Activated gamma-delta T cell treated with Interleukin-2 at 50 U/mL for 16 hours (primary cell): ENCODE results near the gene ZNF526.
A peak's percentile ranks its signal among the peaks of the same experiment; 100 is the strongest.
"Not testable (repeated sequence)": the region's sequence is repeated elsewhere in the genome, so short reads cannot be mapped to it uniquely, and the experiment has no call there.

Experiments
- DNase-seq: peaks from one replicate; pipeline ENCODE4 v3.0.0-alpha.2; 2020

The ZNF526 gene

DNA sequence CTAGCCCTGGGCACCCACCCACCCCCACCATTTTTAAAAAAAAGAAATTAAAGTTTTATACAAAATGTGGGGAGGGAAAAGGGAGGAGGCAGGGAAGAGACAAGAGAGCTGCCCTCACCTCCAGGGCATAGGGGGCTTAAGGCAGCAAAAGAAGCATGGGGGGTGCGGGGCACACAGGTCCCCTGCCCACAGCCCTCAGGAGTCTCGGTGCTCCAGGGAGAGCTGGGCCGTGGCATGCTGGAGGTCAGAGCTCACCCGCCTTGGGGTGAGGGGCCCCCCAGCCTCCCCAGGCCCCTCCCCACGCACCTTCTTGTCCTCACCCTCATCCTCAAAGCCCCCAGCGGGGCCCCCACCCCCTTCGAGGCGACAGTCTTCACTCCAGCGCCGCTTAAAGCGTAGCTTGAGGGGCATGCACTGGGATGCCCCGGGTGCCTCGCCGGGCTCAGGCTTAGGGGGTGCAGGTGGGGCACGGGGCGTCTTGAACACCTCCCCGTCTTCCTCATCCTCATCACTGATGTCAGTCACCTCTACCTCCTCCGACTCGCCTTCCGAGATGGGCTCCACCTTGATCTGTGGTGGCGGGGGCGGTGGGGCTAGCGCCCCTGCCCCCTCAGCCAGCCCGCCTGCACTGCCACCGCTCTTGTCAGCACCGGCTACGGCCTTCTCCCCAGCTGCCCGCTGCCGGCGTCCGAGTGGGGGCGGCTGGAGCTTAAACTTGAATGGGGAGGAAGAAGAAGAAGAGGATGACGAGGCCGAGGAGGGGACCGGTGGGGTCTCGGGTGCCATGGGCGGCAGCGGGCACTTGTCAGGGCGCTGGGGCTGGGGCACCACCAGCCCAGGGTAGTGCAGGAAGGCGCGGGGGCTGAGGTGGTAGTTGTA lies 28.4 kb downstream of the ZNF526 start:
- DNase-seq: no peak

DNA sequence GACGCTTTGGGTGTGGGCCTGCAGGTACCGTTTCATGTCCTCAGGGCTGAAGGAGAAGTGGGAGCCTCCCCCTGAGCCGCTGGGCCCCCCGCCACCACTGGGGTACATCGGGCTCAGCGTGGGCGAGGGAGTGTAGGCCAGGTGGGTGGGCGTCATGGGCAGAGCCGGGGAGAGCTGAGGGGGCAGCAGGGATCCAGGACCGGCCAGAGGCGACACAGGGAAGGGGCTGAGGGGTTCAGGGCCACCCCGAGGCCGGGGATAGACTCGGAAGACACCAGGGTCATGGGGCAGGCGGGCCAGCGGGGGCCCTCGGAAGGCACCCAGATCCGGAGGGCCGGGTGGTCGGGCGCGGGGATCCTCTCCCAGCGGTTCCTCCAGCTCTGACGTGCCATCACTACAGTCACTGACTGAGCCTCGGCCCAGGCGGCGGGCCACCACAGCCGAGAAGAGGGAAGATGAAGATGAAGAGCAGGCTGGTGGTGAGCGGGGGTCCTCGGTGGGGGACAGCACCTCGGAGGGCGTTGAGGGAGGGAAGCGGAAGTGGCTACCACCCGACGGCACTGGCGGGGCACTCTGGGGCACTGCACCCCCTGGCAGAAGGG lies 29.1 kb downstream of the ZNF526 start:
- DNase-seq: no peak

DNA sequence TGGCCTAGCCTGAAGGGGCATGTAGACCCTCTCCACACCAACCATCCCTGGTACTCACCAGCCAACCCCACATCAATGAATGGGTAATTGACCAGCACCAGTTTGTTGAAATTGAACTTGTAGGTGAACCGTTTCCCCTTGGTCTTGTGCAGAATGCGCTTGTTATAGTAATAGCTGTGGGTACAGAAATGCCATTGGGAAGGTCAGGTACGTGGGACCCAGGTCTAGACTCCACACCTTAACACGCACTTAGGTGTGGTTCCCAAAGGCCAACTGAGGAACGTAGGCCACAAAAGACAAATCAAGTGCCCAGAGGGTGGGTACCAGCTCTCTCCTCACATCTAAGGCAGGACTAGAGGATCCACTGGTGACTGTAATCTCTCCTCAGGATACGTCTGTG lies 29.7 kb downstream of the ZNF526 start:
- DNase-seq: no peak

DNA sequence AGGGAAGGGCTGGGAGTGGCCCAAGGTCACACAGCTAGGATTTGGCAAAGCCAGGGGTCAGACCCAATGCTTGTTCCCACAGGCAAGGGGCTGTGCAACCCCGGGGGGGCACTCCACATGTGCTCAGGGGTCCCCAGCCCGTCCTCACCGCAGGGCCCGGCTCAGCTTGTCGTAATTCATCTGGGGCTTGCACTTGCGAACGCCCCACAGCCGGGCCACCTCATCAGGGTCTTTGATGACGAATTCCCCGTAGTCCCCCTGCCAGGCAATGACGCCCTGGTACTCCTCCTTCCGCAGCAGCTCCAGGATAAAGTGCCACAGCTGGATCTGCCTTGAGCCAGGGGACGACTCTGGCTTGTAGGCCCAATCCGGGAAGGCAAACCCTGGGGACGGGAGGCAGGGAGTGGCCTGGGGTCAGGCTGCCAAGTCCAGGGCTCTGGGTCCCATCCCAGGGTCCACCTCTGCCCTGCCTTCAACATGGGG lies 30.1 kb downstream of the ZNF526 start:
- no peak for DNase-seq

DNA sequence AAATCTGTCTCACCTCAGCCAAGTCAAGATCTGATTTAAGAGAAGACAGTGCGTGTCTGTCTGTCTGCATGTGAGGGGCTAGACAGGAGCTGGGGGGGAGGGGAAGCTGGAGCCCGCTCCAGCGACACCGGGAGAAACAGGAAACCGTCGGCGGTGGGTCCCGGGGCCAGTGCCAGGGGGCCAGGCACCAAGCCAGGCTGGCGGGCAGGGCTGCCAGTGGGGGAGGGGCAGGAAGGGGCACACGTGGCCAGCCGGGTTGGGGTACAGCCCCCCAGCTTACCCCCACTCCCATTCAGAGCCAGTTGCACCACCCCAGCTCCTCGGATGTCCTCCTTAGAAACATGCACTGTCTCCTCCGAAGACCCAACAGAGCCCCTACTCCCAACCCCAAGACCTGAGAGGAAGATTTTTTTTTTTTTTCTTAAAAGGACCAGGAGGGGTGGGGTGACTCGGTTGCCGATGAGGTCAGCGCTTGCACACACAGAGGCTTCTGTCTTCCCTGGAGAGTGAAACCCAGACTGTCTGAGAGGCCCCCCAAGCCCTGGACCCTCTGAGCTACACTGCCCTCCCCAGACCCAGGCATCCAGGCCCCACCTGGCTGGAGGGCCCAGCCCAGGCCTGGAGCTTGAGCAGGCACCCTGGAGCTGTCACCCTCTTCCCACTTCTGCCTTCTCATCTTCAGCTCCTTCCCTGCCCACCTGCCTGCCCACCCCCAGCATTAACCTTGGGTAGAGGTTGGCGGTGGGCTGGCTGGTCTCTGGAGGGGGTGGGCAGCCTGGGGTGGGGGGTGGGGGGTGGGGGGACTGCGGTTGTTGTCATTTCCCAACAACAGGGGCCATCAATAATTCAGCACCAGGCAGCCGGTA lies 30.8 kb downstream of the ZNF526 start:
- no peak for DNase-seq

DNA sequence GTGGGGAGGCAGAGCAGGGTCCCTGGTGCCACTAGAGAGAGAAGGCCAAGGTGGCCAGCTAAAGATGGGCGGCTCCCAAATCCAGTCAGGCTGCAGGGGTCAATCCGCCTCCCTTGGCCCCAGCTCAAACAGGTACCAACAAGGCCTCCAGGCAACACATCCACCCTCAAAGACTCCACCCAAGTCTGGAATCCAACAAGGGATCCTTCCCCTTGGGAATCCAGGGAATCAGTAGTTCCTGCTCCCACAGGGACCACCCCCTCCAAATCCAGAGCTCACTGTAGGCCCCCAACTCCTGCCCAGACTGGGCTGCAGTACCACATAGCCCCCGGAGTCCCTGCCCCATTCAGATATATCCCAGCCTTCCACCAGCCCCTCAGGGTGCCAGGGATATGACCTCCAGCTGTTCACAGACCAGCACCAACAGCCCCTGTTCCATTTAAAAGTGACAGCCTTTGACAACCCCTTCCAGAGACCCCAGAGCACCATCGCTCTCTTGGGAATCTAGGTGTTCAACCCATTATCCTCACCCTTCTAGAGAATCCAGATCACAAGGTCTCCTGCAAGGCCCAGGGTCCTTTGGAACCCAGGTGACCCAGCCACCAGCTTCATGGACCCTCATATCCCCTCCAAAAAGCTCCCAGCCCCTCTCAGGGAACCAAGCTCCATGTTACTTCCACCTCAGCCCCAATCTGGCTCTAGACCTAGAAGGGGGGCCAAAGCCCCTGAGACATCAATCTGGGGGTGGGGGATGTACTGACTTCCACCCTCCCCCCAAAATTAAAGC lies 31.7 kb downstream of the ZNF526 start:
- no peak for DNase-seq

DNA sequence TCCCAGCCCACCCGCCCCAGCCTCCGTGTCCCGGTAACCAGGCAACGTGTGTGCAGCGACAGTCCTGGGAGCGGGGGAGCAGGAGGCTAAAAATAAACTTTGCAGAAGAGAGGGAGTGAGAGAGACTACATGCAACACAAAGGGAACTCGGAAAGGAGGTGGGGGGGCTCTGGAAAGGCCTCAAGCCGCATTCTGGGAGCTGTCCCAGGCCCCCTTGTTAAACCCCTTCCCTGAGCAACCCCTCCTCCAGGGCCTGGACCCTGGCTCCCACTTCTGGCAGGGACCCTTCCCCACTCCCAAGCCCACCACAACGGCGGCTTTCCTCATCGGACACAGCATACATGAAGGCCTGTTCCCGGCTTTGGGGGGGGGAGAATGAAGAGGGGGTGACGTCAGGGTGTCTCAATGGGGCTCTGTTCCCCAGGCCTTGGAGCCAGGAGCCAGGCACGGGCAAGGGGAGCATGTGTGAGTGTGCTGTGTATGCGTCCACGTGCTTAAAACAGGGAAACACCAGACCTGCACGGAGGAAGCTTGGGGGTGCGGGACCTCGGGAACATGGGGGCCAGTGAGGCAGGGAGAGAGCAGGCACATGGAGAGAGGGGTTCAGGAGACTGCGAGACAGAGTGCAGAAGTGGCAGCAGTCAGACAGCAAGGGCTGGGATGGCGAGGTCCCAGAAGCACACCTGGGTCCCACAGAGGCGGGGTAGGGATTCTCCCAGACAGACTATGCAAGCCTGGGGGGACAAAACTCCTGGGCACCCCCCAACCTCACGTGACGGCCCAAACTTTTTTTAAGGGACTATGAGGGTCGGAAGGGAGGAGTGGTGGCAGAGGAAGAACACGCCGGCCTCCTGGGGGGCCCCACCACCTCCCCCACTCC lies 32.5 kb downstream of the ZNF526 start:
- no peak for DNase-seq

DNA sequence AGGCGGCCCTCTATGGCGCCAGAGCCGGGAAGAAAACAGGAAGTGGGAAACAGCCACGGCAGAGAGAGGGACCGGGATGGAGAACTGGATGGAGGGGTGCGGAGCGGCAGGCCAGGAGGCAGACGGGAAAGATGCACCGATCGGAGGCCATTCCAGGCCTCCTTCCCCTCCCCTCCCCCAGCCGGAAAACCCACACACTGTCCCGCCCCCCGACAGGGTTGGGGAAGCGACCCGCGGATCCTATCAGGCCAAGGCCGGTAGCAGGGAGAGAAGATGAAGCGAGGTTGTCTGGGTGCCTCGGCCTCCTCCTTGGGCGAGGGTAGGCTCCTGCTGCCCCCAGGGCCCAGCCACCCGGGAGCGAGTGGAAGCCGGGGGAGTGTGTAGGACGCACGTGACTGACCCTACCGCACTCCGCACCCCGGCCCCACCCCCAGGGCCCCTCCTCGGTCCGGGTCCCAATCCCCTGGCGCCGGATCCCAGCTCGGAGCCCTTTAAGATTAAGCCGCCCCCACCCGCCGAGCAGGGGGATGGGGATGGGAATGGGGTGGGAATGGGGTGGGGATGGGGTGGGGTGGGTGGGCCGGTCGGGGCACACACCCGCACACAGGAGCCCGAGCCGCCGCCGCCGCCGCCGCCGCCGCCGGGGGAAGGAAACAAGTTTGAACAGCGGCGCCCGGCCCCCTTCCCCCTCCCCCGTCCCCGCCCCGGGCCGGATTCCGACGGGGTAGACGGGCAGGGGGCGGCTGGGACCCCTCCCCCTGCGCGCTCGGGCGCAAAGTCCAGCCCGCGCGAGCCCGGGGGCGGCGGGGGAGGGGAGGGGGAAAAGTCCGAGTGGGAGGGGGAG lies 33.4 kb downstream of the ZNF526 start:
- peak; percentile 51 for DNase-seq

DNA sequence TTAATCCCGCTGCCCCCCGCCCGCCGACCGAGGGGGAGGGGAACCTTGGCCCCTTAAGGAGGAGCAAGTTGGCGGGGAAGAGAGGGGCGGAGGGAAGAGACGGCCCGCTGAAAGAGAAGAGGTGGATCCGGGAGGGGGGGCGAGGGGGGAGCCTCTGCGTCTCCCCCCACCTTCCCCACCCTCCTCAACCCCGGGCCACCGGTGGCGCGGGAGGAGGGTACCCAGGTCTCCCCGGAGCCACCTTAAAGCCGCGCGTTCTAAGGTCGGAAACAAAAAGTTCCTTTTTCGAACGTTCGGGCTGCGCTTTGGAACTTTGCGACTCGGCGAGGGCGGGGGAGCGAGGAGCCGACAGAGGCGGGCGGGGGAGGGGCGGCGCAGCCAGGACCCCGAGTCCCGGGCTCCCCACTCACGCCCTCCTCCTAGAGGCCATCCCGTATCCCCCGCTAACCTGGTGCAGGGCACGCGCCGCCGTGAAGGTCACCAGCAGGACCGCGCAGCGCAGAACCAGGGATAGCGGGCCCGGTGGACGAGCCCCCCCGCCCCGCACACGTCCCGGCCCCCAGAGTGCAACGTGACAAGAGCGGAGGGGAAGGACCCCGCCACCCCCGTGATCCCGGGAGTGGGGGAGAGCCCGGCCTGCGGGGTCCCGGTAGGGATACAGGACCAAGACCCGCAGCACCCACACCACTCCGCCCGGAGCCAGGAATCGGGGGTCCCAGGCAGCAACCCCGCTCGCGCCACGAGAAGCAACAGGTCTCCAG lies 34.2 kb downstream of the ZNF526 start:
- peak; percentile 74 for DNase-seq

DNA sequence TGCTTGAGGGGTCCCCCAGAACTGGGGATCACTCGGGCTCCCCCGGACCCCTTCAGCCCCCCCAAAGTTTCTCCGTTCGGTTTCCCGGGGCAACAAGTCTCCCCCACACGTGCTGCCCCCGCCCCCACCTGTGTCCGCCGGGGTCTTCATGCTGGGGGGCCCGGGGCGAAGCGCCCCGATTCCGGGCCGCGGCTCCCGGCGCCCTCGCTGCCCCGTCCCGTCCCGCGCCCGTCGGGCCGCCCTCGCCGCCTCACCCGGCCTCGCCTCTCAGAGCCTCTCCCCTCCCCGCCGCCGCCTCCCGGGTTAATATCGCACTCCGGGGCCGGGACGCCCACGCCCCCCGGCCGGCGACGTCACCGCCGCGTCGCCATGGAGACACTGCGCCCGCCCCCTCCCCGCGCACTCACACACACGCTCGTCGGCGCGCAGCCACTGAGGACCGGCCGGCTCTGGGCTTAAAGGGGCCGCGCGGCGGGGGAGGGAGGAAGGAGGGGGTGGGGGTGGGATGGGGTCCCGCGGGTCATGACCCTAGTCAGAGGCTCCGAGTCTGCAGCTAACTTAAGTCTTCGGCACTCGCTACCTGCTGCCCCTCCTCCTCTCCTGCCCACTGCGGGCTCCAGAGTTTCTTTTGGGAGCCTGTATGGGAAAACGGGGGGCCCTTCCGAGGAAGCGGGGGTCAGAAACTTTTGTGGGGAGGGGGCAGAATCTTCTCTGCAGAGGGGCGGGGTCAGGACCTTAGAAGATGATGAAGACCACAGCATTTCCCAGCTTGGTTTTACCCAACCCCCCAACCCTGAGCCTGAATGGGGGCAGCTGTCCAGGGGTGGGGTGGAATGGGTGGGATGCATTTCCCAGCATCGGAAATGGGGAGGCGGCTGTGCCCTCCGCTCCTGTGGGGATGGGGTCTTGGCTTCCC lies 35.0 kb downstream of the ZNF526 start, which contains the start of gene ERF:
Gene ERF (minus strand): TSS at position 279 of the 916 bp plus-strand sequence. CDS start 129 bp downstream, at position 150.
- DNase-seq: peak; percentile 92

DNA sequence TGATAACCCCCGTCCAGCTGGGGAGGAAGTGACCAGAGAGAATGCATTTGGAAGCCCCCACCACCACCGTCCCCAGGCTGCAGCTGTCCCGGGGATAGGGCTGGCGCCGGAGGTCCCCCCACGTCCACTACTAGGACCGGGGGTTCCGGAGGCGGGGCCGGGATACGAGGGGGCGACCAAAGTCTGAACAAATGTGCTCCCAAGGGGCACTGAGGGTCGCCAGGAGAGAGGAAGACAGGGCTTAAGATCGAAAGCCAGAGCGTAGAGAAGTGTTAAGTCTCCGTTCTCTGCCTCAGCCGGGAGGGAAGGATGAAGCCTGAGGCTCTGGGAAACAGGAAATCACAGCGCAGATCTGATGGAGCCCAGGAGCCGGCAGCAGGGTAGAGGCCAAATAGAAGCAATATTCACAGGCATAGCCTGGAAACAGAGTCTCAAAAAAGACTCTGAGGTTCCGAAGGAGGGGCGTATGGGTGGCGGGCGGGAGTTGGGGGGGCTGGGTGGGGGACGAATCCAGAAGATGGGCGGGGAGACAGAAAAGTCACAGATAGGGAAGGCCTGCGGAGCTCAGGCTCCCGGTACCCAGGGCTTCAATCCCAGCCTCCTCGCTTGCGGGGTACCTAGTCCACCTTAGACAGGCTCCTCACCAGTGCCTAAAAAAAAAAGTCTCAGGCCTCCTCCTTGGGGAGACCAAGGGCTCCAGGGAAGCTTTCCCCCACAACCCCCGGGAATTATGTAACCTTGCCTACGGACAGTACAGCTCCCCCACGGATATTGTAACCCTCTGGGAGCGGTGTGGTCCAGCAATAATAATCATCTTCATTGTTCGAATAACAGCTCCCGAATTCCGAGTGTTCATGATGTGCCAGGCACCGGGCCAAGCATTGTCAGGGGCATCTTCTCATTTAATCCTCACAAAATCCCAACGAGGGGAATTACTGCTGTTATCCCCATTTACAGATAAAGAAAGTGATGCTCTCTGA lies 35.9 kb downstream of the ZNF526 start:
- no peak for DNase-seq

DNA sequence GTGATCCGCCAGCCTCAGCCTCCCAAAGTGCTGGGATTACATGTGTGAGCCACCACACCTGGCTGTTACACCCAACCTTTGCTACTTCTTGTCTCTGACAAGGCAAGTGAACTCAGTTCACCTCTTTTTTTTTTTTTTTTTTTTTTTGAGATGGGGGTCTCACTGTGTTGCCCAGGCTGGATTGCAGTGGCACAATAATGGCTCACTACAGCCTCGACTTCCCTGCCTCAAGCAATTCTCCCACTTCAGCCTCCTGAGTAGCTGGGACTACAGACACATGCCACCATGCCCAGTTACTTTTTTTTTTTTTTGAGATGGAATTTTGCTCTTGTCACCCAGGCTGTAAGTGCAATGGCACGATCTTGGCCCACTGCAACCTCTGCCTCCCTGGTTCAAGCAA lies 37.7 kb downstream of the ZNF526 start:
- not testable (repeated sequence) for DNase-seq

DNA sequence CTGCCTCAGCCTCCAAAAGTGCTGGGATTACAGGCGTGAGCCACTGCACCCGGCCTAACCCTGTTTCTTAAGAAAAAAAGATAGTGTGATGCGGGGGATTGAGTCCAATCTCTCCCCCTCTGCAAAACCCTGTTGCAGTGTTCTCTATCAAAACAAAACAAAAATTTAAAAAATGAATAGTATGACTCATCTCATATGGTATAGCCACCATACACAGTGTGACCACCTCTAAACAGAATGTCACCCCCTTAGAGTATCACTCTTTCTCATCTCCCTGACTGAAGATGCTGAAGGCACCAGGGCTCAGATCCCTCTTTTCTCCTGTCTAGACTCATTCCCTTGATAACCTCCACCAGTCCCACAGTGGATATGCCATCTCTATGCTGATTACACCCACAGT lies 41.7 kb downstream of the ZNF526 start:
- DNase-seq: no peak

DNA sequence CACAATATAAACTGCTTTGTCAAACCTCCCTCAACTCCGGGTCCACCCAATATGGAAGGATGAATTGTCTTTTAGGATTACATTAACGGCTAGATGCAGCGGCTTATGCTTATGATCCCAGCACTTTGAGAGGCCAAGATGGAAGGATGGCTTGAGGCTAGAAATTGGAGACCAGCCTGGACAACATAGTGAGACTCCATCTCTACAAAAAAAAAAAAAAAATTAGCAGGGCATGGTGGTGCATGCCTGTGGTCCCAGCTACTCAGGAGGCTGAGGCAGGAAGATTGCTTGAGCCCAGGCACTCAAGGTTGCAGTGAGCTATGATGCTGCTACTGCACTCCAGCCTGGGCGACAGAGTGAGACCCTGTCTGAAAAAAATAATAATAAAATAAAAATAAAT lies 46.0 kb downstream of the ZNF526 start:
- DNase-seq: not testable (repeated sequence)

DNA sequence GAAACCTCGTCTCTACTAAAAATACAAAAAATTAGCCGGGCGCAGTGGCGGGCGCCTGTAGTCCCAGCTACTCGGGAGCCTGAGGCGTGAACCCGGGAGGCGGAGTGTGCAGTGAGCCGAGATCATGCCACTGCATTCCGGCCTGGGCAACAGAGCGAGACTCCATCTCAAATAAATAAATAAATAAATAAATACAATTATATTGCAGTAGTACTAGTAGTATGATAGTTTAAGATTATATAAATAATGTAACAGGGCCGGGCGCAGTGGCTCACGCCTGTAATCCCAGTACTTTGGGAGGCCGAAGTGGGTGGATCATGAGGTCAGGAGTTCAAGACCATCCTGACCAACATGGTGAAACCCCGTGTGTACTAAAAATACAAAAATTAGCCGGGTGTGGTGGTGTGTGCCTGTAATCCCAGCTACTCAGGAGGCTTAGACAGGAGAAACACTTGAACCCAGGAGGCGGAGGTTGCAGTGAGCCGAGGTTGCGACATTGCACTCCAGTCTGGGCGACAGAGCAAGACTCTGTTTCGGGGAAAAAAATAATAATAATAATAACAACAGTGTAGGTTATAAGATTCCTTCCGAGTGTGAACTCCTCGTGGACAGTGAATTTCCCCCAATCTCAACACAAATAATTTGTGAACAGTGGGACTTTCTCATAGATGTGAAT lies 47.0 kb downstream of the ZNF526 start:
- not testable (repeated sequence) for DNase-seq

DNA sequence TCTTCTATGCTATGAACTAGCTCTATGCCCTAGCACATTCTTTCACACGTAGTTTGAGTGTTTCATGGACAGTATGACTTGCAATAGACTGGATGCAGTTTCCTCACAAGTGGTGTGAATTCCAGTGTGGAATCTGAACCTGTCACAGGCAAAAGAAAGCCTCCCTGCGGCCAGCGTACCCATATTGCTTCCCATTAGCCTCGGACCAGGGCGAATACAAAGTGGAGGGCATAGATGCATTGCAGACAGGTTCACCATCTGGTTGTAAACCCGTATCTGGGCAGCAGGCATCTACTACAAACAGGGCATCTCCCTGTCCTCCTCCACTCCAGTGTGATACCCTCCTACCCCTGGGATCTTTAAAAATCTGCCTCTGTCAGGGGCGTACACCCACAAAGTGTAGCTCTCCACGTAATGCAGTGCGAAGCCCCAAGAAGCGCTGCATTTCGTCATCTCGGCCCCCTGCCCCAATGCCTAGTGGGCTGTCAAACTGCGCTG lies 47.6 kb downstream of the ZNF526 start:
- DNase-seq: no peak
